K562 (cell line): ENCODE results near the gene ANKS3. TPM values are rescaled to one million over a fixed set of nuclear protein-coding genes. Genes with fewer than 3 reads are reported as not detected.

ENCODE experiments used
- BRF1 ChIP-seq: IDR thresholded peaks from 3 replicates; pipeline ENCODE4 v1.6.1; 2011; ENCODE audit warnings: borderline replicate concordance, mild to moderate bottlenecking; ENCODE audit not compliant: insufficient read length; ENCODE audit errors: extremely low read depth
- CBFB ChIP-seq: sonication (generic); formaldehyde crosslinking; IDR thresholded peaks from 2 replicates; pipeline ENCODE4 v1.4.0; 2020; ENCODE audit warnings: mild to moderate bottlenecking, missing genetic modification reagents
- CBX8 ChIP-seq: fragments of 200-600 bp; sonication (generic); IDR thresholded peaks from 2 replicates; pipeline ENCODE4 v1.6.1; 2012; ENCODE audit warnings: borderline replicate concordance, mixed run types, low read depth, mild to moderate bottlenecking, moderate library complexity, mixed read lengths, low read length, control low read depth, inconsistent platforms; ENCODE audit not compliant: poor library complexity, severe bottlenecking; ENCODE audit errors: extremely low read depth
- ETS1 ChIP-seq: conservative IDR thresholded peaks from 2 replicates; pipeline ENCODE4 v1.6.1; 2011; ENCODE audit warnings: low read depth, mild to moderate bottlenecking, low read length; ENCODE audit not compliant: control insufficient read depth
- HBP1 ChIP-seq: fragments of 450-650 bp; formaldehyde crosslinking; IDR thresholded peaks from 2 replicates; pipeline ENCODE4 v1.4.0; 2022; ENCODE audit warnings: missing genetic modification characterization
- MBD2 ChIP-seq: sonication (generic); IDR thresholded peaks from 2 replicates; pipeline ENCODE4 v1.6.1; 2016; ENCODE audit warnings: low read depth, borderline replicate concordance
- NFIC ChIP-seq: fragments of 450-650 bp; IDR thresholded peaks from 2 replicates; pipeline ENCODE4 v1.6.1; 2017; ENCODE audit warnings: mild to moderate bottlenecking, inconsistent platforms
- NR0B1 ChIP-seq: fragments of 450-650 bp; IDR thresholded peaks from one replicate; pipeline ENCODE4 v1.6.1; 2018; ENCODE audit warnings: mild to moderate bottlenecking, moderate library complexity; ENCODE audit not compliant: partially characterized antibody
- POLR3G ChIP-seq: IDR thresholded peaks from 2 replicates; pipeline ENCODE4 v1.6.1; 2011; ENCODE audit not compliant: insufficient read length, insufficient replicate concordance; ENCODE audit errors: extremely low read depth
- RNF2 ChIP-seq: sonication (generic); IDR thresholded peaks from 2 replicates; pipeline ENCODE4 v1.6.1; 2016
- TAF9B ChIP-seq: fragments of 450-650 bp; IDR thresholded peaks from 2 replicates; pipeline ENCODE4 v1.6.1; 2018; ENCODE audit warnings: mild to moderate bottlenecking; ENCODE audit not compliant: partially characterized antibody
- ZNF57 ChIP-seq: fragments of 450-650 bp; formaldehyde crosslinking; IDR thresholded peaks from 2 replicates; pipeline ENCODE4 v1.4.0; 2020; ENCODE audit warnings: mild to moderate bottlenecking, moderate library complexity
- ZNF717 ChIP-seq: fragments of 250-450 bp; sonication (Bioruptor Pico); IDR thresholded peaks from 2 replicates; pipeline ENCODE4 v1.5.0; 2021
- polyA plus RNA-seq, 8 experiments: library from polyadenylated mRNA; depleted of rRNA in 4 of 8; stranded (reverse) in 5 of 8; unstranded in 3 of 8; fragments of >200 nt; fragmentation: Nextera tagmentation in 2 of 8; fragmentation: Illumina TruSeq in 1 of 8; extraction: Ambion mirVana in 2 of 8; extraction: Trizol in 1 of 8; gene quantifications; 2 replicates each; pipeline versions ENCODE4 v1.2.1 to v1.2.3, GENCODE V29; 2011 to 2014; ENCODE audit warnings: inconsistent platforms in 1 of 8, missing spikeins in 1 of 8
- total RNA-seq, 7 experiments: library from RNA; depleted of rRNA in 6 of 7; stranded (reverse); fragments of >200 nt in 6 of 7; fragmentation: Illumina TruSeq in 2 of 7; extraction: Trizol in 2 of 7; gene quantifications; 2 replicates each; pipeline versions ENCODE4 v1.2.1 to v1.2.3, GENCODE V29; 2011 to 2021; ENCODE audit warnings: low replicate concordance in 1 of 7
- TF ChIP-seq, protein P1 (sequence below), 2 experiments: IDR thresholded peaks in 1 of 2; conservative IDR thresholded peaks in 1 of 2; 2 replicates each; pipeline ENCODE4 v1.6.1; 2016; ENCODE audit warnings: low read depth in 2 of 2, mild to moderate bottlenecking in 1 of 2, missing compliant biosample characterization in 1 of 2, missing genetic modification characterization in 1 of 2, moderate library complexity in 1 of 2
- TF ChIP-seq, protein P2 (sequence below): sonication (generic); formaldehyde crosslinking; IDR thresholded peaks from 2 replicates; pipeline ENCODE4 v1.8.1; 2022; ENCODE audit warnings: missing genetic modification reagents

The ANKS3 gene
- total and polyA plus RNA-seq, 9 of the 15 experiments (the other 6 are each of a cell fraction or from before 2014, with no cell fraction given) = 0.43 to 25.7 (median 14.8) TPM

DNA sequence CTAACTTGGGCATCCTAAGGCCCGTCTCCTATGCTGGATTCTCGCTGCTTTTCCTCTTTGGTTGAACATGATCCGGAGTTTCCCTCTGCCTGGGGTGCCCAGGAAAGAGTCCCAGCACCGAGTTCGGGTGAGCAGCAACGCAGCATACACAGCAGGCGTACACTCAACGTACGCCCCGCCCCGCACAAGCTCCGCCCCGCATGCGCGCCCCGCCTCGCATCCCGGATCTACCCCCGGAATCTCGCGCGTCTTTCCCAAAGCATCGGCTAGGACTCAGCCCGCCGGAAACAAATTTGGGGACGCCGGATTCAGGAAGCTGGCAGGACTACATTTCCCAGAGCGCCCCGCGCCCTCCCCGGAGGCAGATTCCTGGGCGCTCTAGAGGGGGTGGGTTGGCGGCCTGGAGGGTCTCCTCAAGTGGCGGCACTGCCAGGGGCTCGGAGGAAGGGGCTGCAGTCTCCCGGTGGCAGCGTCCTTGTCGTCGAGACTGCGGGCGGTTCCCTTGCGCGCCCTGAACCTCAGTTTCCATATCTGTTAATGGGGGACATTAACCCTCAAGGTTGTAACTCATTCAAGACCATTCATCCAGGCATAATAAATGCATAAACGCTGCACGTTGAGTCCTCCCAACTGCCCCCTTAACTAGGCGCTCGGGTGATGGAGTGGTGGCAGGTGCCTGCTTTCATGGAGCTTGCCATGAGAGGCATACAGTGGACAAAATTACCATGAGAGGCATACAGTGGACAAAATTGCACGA is 34.7 kb upstream of the ANKS3 start (continued):
- TF ChIP-seq NR0B1 (no peak), HBP1 (CRISPR knock-in tag) (no peak), NFIC (no peak), MBD2 (0 out of 2 replicates have a peak, but pooled peaks have one; percentile 44), TAF9B (no peak), POLR3G (no peak), CBX8 (no peak), CBFB (CRISPR knock-in tag) (no peak), RNF2 (no peak), ZNF717 (CRISPR knock-in tag) (no peak), ZNF57 (CRISPR knock-in tag) (no peak), BRF1 (no peak), ETS1 (peak; percentile 86; the same call in 1 of the 2 replicates)
- TF ChIP-seq, protein P1, sequence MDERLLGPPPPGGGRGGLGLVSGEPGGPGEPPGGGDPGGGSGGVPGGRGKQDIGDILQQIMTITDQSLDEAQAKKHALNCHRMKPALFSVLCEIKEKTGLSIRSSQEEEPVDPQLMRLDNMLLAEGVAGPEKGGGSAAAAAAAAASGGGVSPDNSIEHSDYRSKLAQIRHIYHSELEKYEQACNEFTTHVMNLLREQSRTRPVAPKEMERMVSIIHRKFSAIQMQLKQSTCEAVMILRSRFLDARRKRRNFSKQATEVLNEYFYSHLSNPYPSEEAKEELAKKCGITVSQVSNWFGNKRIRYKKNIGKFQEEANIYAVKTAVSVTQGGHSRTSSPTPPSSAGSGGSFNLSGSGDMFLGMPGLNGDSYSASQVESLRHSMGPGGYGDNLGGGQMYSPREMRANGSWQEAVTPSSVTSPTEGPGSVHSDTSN (CRISPR knock-in tag; IDR thresholded peaks at IDR 0.05; ENCODE audit: low read depth) = no peak
- TF ChIP-seq, protein P1 (tag; conservative IDR thresholded peaks at IDR 0.05; ENCODE audit: low read depth) = no peak
- TF ChIP-seq, protein P2, sequence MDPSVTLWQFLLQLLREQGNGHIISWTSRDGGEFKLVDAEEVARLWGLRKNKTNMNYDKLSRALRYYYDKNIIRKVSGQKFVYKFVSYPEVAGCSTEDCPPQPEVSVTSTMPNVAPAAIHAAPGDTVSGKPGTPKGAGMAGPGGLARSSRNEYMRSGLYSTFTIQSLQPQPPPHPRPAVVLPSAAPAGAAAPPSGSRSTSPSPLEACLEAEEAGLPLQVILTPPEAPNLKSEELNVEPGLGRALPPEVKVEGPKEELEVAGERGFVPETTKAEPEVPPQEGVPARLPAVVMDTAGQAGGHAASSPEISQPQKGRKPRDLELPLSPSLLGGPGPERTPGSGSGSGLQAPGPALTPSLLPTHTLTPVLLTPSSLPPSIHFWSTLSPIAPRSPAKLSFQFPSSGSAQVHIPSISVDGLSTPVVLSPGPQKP (CRISPR knock-in tag) = no peak
